HG02623 (cell line): Measurements from ENCODE around the gene SMPDL3A.
A peak's percentile ranks its signal among the peaks of the same experiment; 100 is the strongest.

ENCODE experiments used
- ATAC-seq: cut with Tn5 transposase; IDR thresholded peaks from one replicate; pipeline ENCODE4 v1.9.1; 2021; ENCODE audit warnings: moderate library complexity; ENCODE audit not compliant: unreplicated experiment

Gene SMPDL3A

GRCh38 chr6:122853259-122853995 lies 64.4 kb downstream of the SMPDL3A start:
- ATAC-seq: peak; percentile 66
